SU-DHL-6 (cell line): ENCODE results near the gene CHRNA4.

Source experiments
- EZH2phosphoT487 ChIP-seq: fragments of 200-600 bp; sonication (generic), shearing (Covaris generic); conservative IDR thresholded peaks from 2 replicates; pipeline ENCODE4 v1.6.1; 2018; ENCODE audit warnings: mild to moderate bottlenecking, antibody characterized with exemption, low read length, moderate library complexity, mixed read lengths
- TF ChIP-seq, protein P1 (sequence below): fragments of 200-600 bp; sonication (generic); IDR thresholded peaks from one replicate; pipeline ENCODE4 v1.5.1; 2017; ENCODE audit warnings: antibody characterized with exemption, mild to moderate bottlenecking, low read length, moderate library complexity; ENCODE audit not compliant: insufficient read depth, poor library complexity, severe bottlenecking

DNA sequence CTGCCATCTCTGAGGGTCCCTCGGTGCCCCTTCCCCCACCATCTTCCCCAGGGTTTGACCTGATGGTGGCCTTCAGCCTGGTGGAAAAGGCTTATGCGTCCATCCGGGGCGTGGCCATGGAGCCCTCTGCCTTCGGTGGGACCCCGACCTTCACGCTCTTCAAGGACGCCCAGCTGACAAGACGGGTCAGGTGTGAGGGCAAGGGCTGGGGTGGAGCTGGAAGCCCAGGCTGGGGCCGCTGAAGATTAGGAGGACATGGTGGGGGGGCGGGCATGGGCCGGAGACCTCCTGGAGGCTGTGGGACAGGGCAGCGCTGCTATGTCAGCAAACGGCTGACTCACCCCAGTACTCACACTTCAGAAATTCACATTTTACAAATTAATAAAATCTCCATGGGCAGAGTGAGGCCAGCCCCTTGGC, 44.6 kb downstream of the CHRNA4 start:
- TF ChIP-seq, protein P1, sequence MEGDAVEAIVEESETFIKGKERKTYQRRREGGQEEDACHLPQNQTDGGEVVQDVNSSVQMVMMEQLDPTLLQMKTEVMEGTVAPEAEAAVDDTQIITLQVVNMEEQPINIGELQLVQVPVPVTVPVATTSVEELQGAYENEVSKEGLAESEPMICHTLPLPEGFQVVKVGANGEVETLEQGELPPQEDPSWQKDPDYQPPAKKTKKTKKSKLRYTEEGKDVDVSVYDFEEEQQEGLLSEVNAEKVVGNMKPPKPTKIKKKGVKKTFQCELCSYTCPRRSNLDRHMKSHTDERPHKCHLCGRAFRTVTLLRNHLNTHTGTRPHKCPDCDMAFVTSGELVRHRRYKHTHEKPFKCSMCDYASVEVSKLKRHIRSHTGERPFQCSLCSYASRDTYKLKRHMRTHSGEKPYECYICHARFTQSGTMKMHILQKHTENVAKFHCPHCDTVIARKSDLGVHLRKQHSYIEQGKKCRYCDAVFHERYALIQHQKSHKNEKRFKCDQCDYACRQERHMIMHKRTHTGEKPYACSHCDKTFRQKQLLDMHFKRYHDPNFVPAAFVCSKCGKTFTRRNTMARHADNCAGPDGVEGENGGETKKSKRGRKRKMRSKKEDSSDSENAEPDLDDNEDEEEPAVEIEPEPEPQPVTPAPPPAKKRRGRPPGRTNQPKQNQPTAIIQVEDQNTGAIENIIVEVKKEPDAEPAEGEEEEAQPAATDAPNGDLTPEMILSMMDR, result no peak
- TF ChIP-seq EZH2phosphoT487, result no peak
